HepG2 (cell line): ENCODE results near the gene GRIK1. TPM values are rescaled to one million over a fixed set of nuclear protein-coding genes. Genes with fewer than 3 reads are reported as not detected.

Experiments
- ATAC-seq: fragments of 200-7000 bp; cut with Tn5 transposase; 3 replicates; pipeline ENCODE4 v1.9.1; 2020; ENCODE audit warnings: mild to moderate bottlenecking, moderate library complexity
- BruUV-seq: library from RNA; stranded (reverse); fragments of 400-500 nt; replicated peaks from 2 replicates; lab custom pipeline; 2021; lab: Mats Ljungman, UMichigan
- CTCF ChIA-PET: fragments of 300-600 bp; formaldehyde crosslinking; extraction: SDS; loops from one replicate; lab custom pipeline; 2021; ENCODE audit warnings: low total read pairs, inconsistent platforms, low intra/inter-chr PET ratio; lab: Yijun Ruan, JAX
- POLR2A ChIA-PET: fragments of 350-600 bp; sonication (Branson Sonifier 250); formaldehyde crosslinking; loops from one replicate; lab custom pipeline; 2020; ENCODE audit warnings: antibody characterized with exemption, inconsistent platforms; lab: Yijun Ruan, JAX
- DNase-seq: peaks from one replicate; pipeline ENCODE4 v3.0.0-alpha.2; 2015; ENCODE audit warnings: low spot score
- FAIRE-seq: peaks from 3 replicates; lab custom pipeline; 2011; peaks lifted over from hg19 to GRCh38; lab: Jason Lieb, UNC
- H2AFZ ChIP-seq: one replicate; pipeline ENCODE4 v1.6.1; 2011; ENCODE audit warnings: low read length, inconsistent platforms
- H3K27ac ChIP-seq: fragments of 300-600 bp; 3 replicates; pipeline ENCODE4 v1.8.0; 2011; ENCODE audit warnings: mixed run types, mild to moderate bottlenecking, mixed read lengths, low read length, inconsistent platforms; ENCODE audit not compliant: insufficient read depth; ENCODE audit errors: extremely low read length
- H3K27me3 ChIP-seq, 2 experiments: fragments of 200-600 bp in 1 of 2; 2 replicates in 1 of 2; 3 replicates in 1 of 2; pipeline versions ENCODE4 v1.6.0 to v1.8.0; 2011; ENCODE audit warnings: low read length in 2 of 2, mild to moderate bottlenecking in 2 of 2, moderate library complexity in 2 of 2, inconsistent platforms in 1 of 2; ENCODE audit not compliant: insufficient read depth in 2 of 2, control insufficient read depth in 1 of 2
- H3K36me3 ChIP-seq, 2 experiments: fragments of 200-600 bp in 1 of 2; replicated peaks in 1 of 2; 2 replicates in 1 of 2; 3 replicates in 1 of 2; pipeline versions ENCODE4 v1.5.1 to v1.8.0; 2011; ENCODE audit warnings: low read length in 2 of 2, inconsistent platforms in 1 of 2; ENCODE audit not compliant: insufficient read depth in 2 of 2, control insufficient read depth in 1 of 2
- H3K4me1 ChIP-seq: 2 replicates; pipeline ENCODE4 v1.5.1; 2012; ENCODE audit warnings: low read length, inconsistent platforms; ENCODE audit not compliant: insufficient read depth
- H3K4me2 ChIP-seq: 2 replicates; pipeline ENCODE4 v1.6.0; 2011; ENCODE audit warnings: low read depth, low read length, inconsistent platforms
- H3K4me3 ChIP-seq, 3 experiments: fragments of 200-600 bp in 1 of 3; sonication (generic), shearing (Covaris generic) in 1 of 3; replicated peaks in 1 of 3; 2 replicates each; pipeline ENCODE4 v1.5.1; 2011 to 2016; ENCODE audit warnings: low read length in 3 of 3, inconsistent platforms in 2 of 3, low read depth in 2 of 3, mild to moderate bottlenecking in 2 of 3, control low read depth in 1 of 3, mixed read lengths in 1 of 3; ENCODE audit not compliant: insufficient read depth in 1 of 3
- H3K79me2 ChIP-seq: one replicate; pipeline ENCODE4 v1.6.1; 2011; ENCODE audit warnings: low read length, inconsistent platforms; ENCODE audit not compliant: insufficient read depth
- H3K9ac ChIP-seq: 2 replicates; pipeline ENCODE4 v1.6.0; 2011; ENCODE audit warnings: mild to moderate bottlenecking, low read depth, low read length, inconsistent platforms; ENCODE audit not compliant: insufficient read depth
- H3K9me3 ChIP-seq: 2 replicates; pipeline ENCODE4 v1.5.1; 2012; ENCODE audit warnings: mild to moderate bottlenecking, low read length
- H4K20me1 ChIP-seq: 2 replicates; pipeline ENCODE4 v1.6.0; 2011; ENCODE audit warnings: inconsistent platforms, mild to moderate bottlenecking, low read length, moderate library complexity; ENCODE audit not compliant: insufficient read depth
- ATF1 ChIP-seq: IDR thresholded peaks from 2 replicates; pipeline ENCODE4 v1.6.1; 2016; ENCODE audit warnings: mild to moderate bottlenecking, control low read depth
- FUBP1 ChIP-seq: sonication (generic); formaldehyde crosslinking; IDR thresholded peaks from 2 replicates; pipeline ENCODE4 v1.5.1; 2020; ENCODE audit warnings: missing genetic modification reagents, mild to moderate bottlenecking, borderline replicate concordance
- GPBP1L1 ChIP-seq: sonication (generic); formaldehyde crosslinking; IDR thresholded peaks from 2 replicates; pipeline ENCODE4 v1.5.0; 2020; ENCODE audit warnings: mild to moderate bottlenecking, missing genetic modification reagents
- IKZF1 ChIP-seq: fragments of 450-650 bp; IDR thresholded peaks from 2 replicates; pipeline ENCODE4 v1.7.1; 2016
- KIAA2018 ChIP-seq: sonication (generic); formaldehyde crosslinking; IDR thresholded peaks from 2 replicates; pipeline ENCODE4 v1.5.0; 2020; ENCODE audit warnings: mild to moderate bottlenecking, missing genetic modification reagents, borderline replicate concordance
- MED8 ChIP-seq: sonication (generic); formaldehyde crosslinking; IDR thresholded peaks from 2 replicates; pipeline ENCODE4 v1.8.1; 2023; ENCODE audit warnings: mild to moderate bottlenecking, missing genetic modification reagents; ENCODE audit not compliant: insufficient replicate concordance
- RBM22 ChIP-seq: fragments of 200-400 bp; formaldehyde crosslinking; optimal IDR thresholded peaks from 2 replicates; pipeline ENCODE3; 2017; ENCODE audit warnings: mild to moderate bottlenecking, low read length, moderate library complexity
- ZNF770 ChIP-seq: sonication (generic); formaldehyde crosslinking; IDR thresholded peaks from 2 replicates; pipeline ENCODE4 v1.5.0; 2020; ENCODE audit warnings: mild to moderate bottlenecking, missing genetic modification reagents
- WGBS: methylation state at CpG from one replicate; pipeline ENCODE4 v1.1.6; 2017; ENCODE audit warnings: low lambda C conversion rate; 5-methylcytosine and 5-hydroxymethylcytosine counted together
- in situ Hi-C: cut with HindIII; loops from 2 replicates; pipeline ENCODE4 v1.10.0; 2017; ENCODE audit warnings: low pct_unique_long_range_greater_than_20kb; ENCODE audit not compliant: extremely low pct_ligation_motif_present
- intact Hi-C: fragments of 100-400 bp; cut with micrococcal nuclease; formaldehyde crosslinking; loops from one replicate; pipeline ENCODE4 v1.10.0; 2022; ENCODE audit not compliant: unreplicated experiment
- polyA plus RNA-seq, 8 experiments: library from polyadenylated mRNA; depleted of rRNA in 3 of 8; stranded (reverse) in 7 of 8; unstranded in 1 of 8; fragments of >200 nt; fragmentation: Illumina TruSeq in 4 of 8; extraction: Trizol in 4 of 8; gene quantifications; 2 replicates each; pipeline versions ENCODE4 v1.2.1 to v1.2.3, GENCODE V29; 2011 to 2016; ENCODE audit warnings: low read depth in 4 of 8, missing spikeins in 1 of 8, mixed read lengths in 1 of 8; ENCODE audit not compliant: insufficient read depth in 1 of 8
- total RNA-seq, 5 experiments: library from RNA; depleted of rRNA; stranded (reverse); fragments of >200 nt; fragmentation: Illumina TruSeq; extraction: Trizol; gene quantifications; 2 replicates each; pipeline ENCODE4 v1.2.3, GENCODE V29; 2016; ENCODE audit warnings: low read depth in 1 of 5

Gene GRIK1
- total and polyA plus RNA-seq, 2 of the 13 experiments (the other 11 are each of a cell fraction or from before 2014, with no cell fraction given): not detected

DNA sequence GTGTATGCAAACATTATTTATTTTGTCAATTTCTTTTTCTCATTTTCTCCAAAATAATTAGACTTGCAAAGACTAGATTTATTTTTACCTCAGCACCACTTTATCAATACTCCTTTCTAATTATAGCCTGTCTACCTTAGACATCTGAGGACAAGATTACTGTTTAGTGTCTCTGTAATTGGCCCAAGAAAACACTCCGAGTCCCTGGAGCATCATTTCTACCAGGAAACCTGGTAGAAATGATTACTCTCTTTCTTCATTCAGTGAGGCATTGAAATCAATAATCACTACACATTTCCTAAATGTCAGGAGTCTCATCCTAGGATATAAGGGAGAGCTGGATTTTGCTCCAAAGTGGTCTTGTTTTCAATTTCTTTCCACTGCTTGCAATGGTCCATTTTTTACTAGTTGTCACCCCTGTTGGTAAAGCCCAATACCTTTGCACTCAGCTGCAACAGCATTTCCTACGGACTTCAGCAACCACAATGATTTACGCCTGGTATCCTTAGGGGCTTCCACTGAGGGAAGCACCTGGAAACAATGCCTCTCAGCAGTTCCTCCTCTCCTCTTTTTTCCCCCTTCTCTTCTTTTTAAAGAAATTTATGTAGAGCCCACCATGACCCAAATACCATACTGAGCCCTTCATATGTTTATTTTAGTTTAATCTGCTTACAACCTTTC lies 64.6 kb downstream of the GRIK1 start (continued):
- TF ChIP-seq RBM22 (no peak), ZNF770 (CRISPR knock-in tag) (no peak)

DNA sequence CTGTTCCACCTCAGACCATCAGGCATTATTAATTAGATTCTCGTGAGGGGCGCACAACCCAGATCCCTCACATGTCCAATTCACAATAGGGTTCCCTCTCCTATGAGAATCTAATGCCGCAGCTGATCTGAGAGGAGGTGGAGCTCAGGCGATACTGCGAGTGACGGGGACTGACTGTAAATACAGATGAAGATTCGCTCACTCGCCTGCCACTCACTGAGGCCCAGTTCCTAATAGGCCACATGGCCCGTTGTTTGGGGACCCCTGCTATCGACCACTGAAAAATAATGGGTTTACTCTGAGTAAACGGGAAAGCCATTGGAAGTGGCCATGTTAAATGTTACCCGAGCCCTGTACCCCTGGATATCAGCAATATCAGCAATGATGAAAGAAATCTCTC lies 65.9 kb downstream of the GRIK1 start:
- FAIRE-seq (no peak), DNase-seq (no peak), ATAC-seq (no peak)
- Histone ChIP-seq H2AFZ (no peak overlapping the region), H3K27ac (no peak overlapping the region), H4K20me1 (no peaks in the 10 kb centered on the region), H3K27me3 (no peaks in the 10 kb centered on the region), H3K9me3 (peaks cover 9% of the 10 kb centered on the region), H3K9ac (no peak overlapping the region), H3K4me3 (no peak overlapping the region), H3K4me2 (no peak overlapping the region), H3K4me1 (no peaks in the 10 kb centered on the region), H3K79me2 (no peaks in the 10 kb centered on the region), H3K36me3 (no peaks in the 10 kb centered on the region)
- intact Hi-C loops (no loop called here), in situ Hi-C loops (no loop called here)
- CTCF ChIA-PET: no interaction called here
- POLR2A ChIA-PET: no interaction called here
- no TSS peak for BruUV-seq
- WGBS: 24% methylated on average over 6 of the region's 12 CpGs
- TF ChIP-seq ATF1 (CRISPR knock-in tag) (no peak), MED8 (CRISPR knock-in tag) (no peak), KIAA2018 (CRISPR knock-in tag) (no peak), GPBP1L1 (CRISPR knock-in tag) (no peak), FUBP1 (CRISPR knock-in tag) (no peak), IKZF1 (no peak)
